ENCODE measurements around the gene ADARB2.

Gene ADARB2

DNA sequence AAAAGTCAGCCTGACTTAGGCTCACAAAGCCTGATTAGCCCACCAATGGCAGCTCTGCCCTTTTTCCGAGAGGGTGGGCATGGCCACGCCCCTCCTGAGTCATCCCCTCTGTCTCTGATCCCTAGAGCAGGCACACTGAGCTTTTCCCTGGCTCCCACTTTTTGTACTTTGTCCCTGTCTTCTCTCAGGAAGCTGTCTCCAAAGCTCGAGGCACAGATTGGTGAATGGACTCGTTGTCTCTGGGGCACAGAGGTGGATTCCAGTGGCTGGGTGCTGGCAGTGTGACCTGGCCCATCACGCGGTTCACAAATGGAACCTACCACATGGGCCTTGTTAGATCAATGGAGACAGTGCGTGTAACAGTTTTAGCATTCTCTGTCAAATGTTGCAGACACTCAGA lies 367.7 kb downstream of the ADARB2 start:
- DNase-seq (ENCODE audit: low read depth) = no peak

DNA sequence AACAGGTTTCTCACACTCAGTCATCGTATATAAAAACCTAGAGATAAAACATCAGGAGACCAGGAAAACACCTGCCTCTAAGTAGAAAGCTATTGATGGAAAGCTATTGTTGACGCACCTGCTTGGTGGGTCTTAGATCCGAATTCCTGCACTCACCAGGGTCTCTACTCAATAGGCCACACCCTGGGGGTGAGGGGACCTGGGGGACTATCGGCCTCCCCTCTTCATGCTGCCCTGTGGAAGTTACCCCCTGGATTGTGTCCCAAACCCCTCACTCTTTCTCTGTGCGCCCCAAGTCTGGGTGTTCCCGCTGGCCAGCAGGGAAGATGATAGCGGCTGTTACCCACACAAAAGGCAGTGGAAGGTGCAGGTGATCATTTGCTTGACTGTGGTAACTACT lies 368.1 kb downstream of the ADARB2 start:
- DNase-seq (ENCODE audit: low read depth) = no peak

GRCh38 chr10:1368842-1369171 lies 368.5 kb downstream of the ADARB2 start:
- no peak for DNase-seq (ENCODE audit: low read depth)

DNA sequence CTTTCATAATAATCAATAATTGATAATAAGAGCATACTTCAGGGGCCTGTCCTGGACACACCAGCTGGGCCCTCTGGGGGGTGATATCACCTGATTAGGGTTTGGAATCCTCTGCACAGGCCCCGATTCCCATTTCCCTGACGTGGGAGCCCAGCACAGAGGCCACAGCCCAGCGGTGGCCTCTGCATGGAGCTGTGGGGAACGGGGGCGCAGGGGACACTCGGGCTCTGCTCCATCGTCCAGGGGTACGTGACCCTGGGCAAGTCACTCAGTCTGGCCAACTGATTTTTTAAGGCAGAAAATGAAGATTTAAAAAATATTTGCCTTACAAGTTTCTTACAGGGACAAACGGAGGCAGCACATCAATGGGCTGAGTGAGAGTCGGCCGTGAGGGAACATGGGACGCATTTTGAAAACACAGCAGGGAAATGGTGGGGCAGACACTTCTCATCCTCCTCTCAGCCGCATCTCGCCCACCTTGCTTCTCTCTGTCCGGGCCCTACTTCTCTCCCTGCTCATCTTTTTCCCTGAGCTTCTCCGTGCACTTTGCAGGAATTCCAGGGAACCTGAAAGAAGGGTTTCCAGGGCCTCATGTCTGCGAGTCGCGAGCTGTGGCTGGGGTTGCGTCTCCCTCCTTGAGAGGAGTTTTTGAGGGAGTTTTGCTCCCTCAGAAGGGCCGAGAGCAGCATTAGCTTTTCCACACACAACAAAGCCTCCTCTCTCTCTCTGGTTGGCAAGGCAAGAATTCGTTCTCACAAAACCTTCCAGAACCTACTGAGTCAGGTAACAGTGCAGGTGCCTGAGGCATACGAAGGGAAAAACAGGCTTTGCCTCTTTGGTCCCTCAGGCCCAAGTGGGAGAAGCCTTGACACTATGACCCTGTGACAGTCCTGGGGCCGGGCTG lies 369.1 kb downstream of the ADARB2 start:
- no peak for DNase-seq (ENCODE audit: low read depth)

GRCh38 chr10:1366811-1367425 lies 370.4 kb downstream of the ADARB2 start:
- no peak for DNase-seq (ENCODE audit: low read depth)

GRCh38 chr10:1366322-1366691 lies 371.0 kb downstream of the ADARB2 start:
- DNase-seq (ENCODE audit: low read depth) = no peak

GRCh38 chr10:1365540-1366321 lies 371.6 kb downstream of the ADARB2 start:
- DNase-seq (ENCODE audit: low read depth) = no peak

DNA sequence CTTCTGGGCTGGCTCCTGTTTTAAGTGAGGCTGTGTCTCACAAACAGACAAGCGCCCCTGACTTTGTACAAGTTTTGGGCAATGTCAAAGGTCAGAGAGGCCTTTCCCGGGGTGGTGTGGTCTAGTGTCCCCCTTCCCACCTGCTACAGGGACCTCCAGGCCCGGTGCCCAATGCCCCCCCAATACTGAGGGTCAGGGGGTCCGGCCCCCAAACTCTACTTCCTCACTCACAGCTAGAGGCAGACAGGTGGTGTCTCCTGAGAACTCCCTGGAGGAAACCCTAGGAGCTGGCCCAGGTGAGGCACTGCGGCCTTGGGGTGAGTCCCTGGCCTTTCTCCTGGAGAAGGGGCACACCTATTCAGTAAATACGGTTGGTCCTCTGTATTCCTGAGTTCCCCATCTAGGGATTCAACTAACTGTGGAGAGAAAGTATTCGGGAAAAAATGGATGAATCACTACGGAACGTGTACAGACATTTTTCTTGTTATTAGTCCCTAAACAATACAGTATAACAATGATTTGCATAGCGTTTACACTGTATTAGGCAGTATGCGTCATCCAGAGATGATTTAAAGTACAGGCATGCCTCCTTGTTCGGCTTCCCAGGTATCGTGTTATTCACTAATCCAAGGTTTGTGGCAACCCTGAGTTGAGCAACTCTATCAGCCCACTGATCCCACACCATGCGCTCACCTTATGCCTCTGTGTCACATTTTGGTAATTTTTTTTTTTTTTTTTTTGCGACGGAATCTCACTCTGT lies 373.0 kb downstream of the ADARB2 start:
- no peak for DNase-seq (ENCODE audit: low read depth)

DNA sequence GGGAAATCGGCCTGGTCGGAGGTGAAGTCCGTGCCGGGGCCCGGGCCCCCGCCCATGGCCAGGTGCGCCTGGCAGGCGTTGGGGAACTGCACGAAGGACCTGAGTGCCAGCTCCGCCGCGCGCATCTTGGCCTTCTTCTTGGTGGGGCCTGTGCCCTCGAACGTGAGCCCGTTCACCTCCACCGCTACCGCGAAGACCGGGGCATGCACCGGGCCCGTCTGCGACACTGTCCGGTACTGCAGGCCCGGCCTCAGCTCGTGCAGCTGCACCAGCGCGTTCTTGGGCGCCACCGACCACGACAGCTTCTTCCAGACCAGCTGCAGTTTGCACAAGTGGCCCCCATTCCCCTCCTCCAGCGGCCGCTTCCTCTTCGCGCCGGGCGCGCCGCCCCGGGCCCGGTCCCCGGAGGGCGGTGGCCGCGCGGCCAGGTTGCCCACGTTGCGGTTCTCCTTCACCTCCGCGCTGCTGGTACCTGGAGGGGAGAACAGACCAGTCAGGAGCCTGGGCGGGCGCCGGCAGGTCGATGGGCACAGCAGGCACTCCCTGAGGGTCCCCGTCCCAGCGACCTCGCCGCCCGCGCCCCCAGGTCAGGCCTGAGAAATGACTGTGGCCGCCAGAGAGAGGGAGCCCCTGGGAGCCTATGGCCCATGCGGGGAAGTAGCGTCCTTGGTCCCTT lies 373.7 kb downstream of the ADARB2 start:
- DNase-seq (ENCODE audit: low read depth) = no peak

- DNase-seq (ENCODE audit: low read depth) = no peak
These were observed 374.5 kb downstream of the ADARB2 start for GRCh38 chr10:1362589-1363445.

DNA sequence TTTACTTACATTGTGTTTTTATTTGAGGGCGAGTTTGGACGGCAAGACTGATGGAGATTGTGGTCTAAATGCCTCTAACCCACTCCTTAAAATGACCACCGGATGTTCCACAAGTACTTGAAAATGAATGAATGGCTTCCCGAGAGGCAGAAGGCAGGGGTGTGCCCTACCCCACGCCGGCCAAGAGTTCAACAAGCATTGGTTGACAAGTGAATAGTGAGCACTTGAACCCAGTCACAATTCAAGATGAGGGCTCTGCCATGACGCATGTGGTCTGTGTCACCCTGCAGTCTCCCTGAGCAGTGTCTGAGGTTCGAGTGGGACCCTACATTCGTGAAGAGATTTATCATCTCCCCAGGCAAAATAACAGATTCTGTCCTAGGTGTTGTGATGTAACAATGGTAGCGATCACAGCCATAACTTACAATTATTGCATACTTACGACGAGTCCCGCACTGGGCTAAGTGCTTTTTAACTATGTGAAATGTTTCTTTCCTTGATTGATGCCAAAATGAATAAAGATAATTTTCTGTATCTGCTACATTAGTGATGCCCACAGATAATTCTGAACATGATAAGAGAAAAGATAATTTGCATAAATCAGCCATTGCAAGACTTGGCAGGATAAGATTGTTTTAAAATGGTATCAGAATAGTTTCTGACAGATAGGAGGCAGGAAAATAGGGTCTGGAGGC lies 375.8 kb downstream of the ADARB2 start:
- DNase-seq (ENCODE audit: low read depth) = no peak

- no peak for DNase-seq (ENCODE audit: low read depth)
These were observed 376.7 kb downstream of the ADARB2 start for GRCh38 chr10:1360558-1361164.

- DNase-seq (ENCODE audit: low read depth) = no peak
These were observed 377.2 kb downstream of the ADARB2 start for GRCh38 chr10:1360011-1360557.

- DNase-seq (ENCODE audit: low read depth) = no peak
These were observed 377.7 kb downstream of the ADARB2 start for GRCh38 chr10:1359626-1359955.

GRCh38 chr10:1358860-1359625 lies 378.3 kb downstream of the ADARB2 start:
- DNase-seq (ENCODE audit: low read depth) = no peak

GRCh38 chr10:1358147-1358546 lies 379.2 kb downstream of the ADARB2 start:
- no peak for DNase-seq (ENCODE audit: low read depth)

- DNase-seq (ENCODE audit: low read depth) = no peak
These were observed 381.0 kb downstream of the ADARB2 start for GRCh38 chr10:1356349-1356748.

Measured in T follicular helper cell (primary cell).